ENCODE data around the gene PPARD.

The PPARD gene

GRCh38 chr6:35396991-35397390 is 54.6 kb downstream of the PPARD start:
- H2AK5ac ChIP-seq (ENCODE audit: low read length, severe bottlenecking), result no peak overlapping the region

DNA sequence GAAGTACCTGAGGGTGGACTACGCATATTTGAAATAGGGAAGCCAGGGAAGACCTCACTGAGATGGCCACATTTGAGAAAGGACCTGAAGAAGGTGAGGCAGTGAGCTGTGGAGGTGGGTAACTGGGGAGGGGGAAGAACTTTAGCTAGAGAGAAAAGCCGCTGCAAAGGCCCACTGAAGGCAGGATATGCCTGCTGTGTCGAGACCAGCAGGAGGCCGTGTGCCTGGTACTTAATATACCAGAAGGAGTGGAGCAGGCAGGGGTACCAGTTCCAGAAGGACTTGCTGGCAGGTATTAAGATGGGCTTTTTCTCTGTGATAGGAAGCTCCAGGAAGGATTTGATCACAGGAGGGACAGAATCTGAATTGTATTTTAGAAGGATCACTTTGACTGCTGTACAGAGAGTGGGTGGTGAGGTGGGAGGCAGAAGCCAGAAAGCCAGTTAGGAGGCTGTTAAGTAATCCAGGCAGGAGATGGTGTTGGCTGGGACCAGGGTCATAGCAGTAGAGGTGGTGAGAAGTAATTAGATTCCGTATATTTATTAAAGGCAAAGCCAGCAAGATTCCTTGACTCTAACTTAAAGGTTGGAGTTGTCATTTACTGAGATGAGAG is 55.6 kb downstream of the PPARD start:
- Histone ChIP-seq H3K9ac (ENCODE audit: low read length) (no peak overlapping the region), H3K18ac (ENCODE audit: low read depth in 1 of 2, low read length in 2 of 2) (no peak overlapping the region), H2BK15ac (ENCODE audit: low read depth, poor library complexity, severe bottlenecking) (no peak overlapping the region), H3K4me1 (ENCODE audit: control insufficient read depth, insufficient read depth, low read depth, low read length) (peaks cover 21% of the 10 kb centered on the region), H4K91ac (ENCODE audit: low read length) (no peak overlapping the region), H3K14ac (ENCODE audit: low read length in 2 of 2) (no peak overlapping the region), H2BK12ac (ENCODE audit: low read length in 2 of 2) (no peak overlapping the region), H3K27ac (ENCODE audit: low read length, poor library complexity, severe bottlenecking) (no peak overlapping the region), H2BK120ac (ENCODE audit: low read depth, low read length) (no peak overlapping the region), H3K36me3 (ENCODE audit: control insufficient read depth in 1 of 2, insufficient read depth in 2 of 2, low read depth in 1 of 2, low read length in 2 of 2) (peaks cover 2 to 3% of the 10 kb centered on the region in 2 experiments), H3K4me2 (ENCODE audit: low read length, poor library complexity, severe bottlenecking) (no peak overlapping the region), H2AK5ac (ENCODE audit: low read length, severe bottlenecking) (no peak overlapping the region), H3K79me1 (replicated peaks; ENCODE audit: low read length, poor library complexity, severe bottlenecking) (peaks cover 20% of the 10 kb centered on the region), H2BK5ac (ENCODE audit: low read depth, low read length, poor library complexity, severe bottlenecking) (no peak overlapping the region), H2AFZ (ENCODE audit: low read depth, low read length) (no peak overlapping the region), H3K4ac (ENCODE audit: low read depth in 1 of 2, low read length in 2 of 2) (no peak overlapping the region), H4K8ac (ENCODE audit: low read length) (no peak overlapping the region), H3K23ac (ENCODE audit: low read length in 2 of 2) (no peak overlapping the region), H3K9me3 (ENCODE audit: control insufficient read depth, low read length) (no peaks in the 10 kb centered on the region), H3K27me3 (ENCODE audit: control insufficient read depth in 1 of 2, insufficient read depth in 1 of 2, low read length in 2 of 2) (no peaks in the 10 kb centered on the region), H3K4me3 (ENCODE audit: insufficient read depth in 1 of 2, low read depth in 1 of 2, low read length in 2 of 2) (no peak overlapping the region)
- DNase-seq, result no peak
- WGBS, result 93% methylated on average over 5 of the region's 5 CpGs

More at GRCh38 chr6:35396991-35397390, 54.6 kb downstream of the PPARD start:
- H3K4me2 ChIP-seq (ENCODE audit: low read length, poor library complexity, severe bottlenecking), result no peak overlapping the region
- no peak overlapping the region for H2BK120ac ChIP-seq (ENCODE audit: low read depth, low read length)
- no peak overlapping the region for H2AFZ ChIP-seq (ENCODE audit: low read depth, low read length)
- WGBS, result 59% methylated on average over 3 of the region's 5 CpGs
- H2BK12ac ChIP-seq (ENCODE audit: low read length in 2 of 2), result no peak overlapping the region
- no peak overlapping the region for H2BK15ac ChIP-seq (ENCODE audit: low read depth, poor library complexity, severe bottlenecking)
- H3K4ac ChIP-seq (ENCODE audit: low read depth in 1 of 2, low read length in 2 of 2), result no peak overlapping the region
- no peak overlapping the region for H3K18ac ChIP-seq (ENCODE audit: low read depth in 1 of 2, low read length in 2 of 2)
- H2BK5ac ChIP-seq (ENCODE audit: low read depth, low read length, poor library complexity, severe bottlenecking), result no peak overlapping the region
- H3K36me3 ChIP-seq (ENCODE audit: control insufficient read depth in 1 of 2, insufficient read depth in 2 of 2, low read depth in 1 of 2, low read length in 2 of 2), result peaks cover 3 to 7% of the 10 kb centered on the region in 2 experiments
- peaks cover 25% of the 10 kb centered on the region for H3K79me1 ChIP-seq (replicated peaks; ENCODE audit: low read length, poor library complexity, severe bottlenecking)
- H3K14ac ChIP-seq (ENCODE audit: low read length in 2 of 2), result peak overlapping the region in 1 of 2 experiments; percentile 69
- H4K8ac ChIP-seq (ENCODE audit: low read length), result no peak overlapping the region
- no peak overlapping the region for H3K23ac ChIP-seq (ENCODE audit: low read length in 2 of 2)
- H3K27ac ChIP-seq (ENCODE audit: low read length, poor library complexity, severe bottlenecking), result no peak overlapping the region
- no peak overlapping the region for H4K91ac ChIP-seq (ENCODE audit: low read length)
- no peaks in the 10 kb centered on the region for H3K27me3 ChIP-seq (ENCODE audit: control insufficient read depth in 1 of 2, insufficient read depth in 1 of 2, low read length in 2 of 2)
- H3K4me3 ChIP-seq (ENCODE audit: insufficient read depth in 1 of 2, low read depth in 1 of 2, low read length in 2 of 2), result no peak overlapping the region
- peaks cover 19% of the 10 kb centered on the region for H3K4me1 ChIP-seq (ENCODE audit: control insufficient read depth, insufficient read depth, low read depth, low read length)
- DNase-seq, result no peak
- H3K9ac ChIP-seq (ENCODE audit: low read length), result no peak overlapping the region
- H3K9me3 ChIP-seq (ENCODE audit: control insufficient read depth, low read length), result no peaks in the 10 kb centered on the region

DNA sequence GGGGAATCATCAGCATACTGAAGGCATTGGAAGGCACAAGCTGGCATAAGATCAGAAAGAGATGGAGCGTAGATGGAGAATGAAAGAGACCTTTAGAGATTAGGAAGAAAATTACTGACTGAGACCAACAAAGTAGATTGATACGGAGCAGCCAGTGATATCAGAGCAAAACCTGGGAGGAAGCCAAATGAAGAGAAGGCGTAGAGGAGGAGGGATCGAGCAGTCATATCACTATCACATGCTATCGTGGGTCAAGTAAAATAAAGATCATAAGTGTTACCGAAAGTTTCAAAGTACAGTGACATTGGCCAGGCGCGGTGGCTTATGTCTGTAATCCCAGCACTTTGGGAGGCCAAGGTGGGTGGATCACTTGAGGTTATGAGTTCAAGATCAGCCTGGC is 56.2 kb downstream of the PPARD start:
- Histone ChIP-seq H3K4me3 (ENCODE audit: insufficient read depth in 1 of 2, low read depth in 1 of 2, low read length in 2 of 2) (no peak overlapping the region), H4K91ac (ENCODE audit: low read length) (no peak overlapping the region), H2BK12ac (ENCODE audit: low read length in 2 of 2) (no peak overlapping the region), H3K79me1 (replicated peaks; ENCODE audit: low read length, poor library complexity, severe bottlenecking) (peaks cover 23% of the 10 kb centered on the region), H2AFZ (ENCODE audit: low read depth, low read length) (no peak overlapping the region), H3K14ac (ENCODE audit: low read length in 2 of 2) (no peak overlapping the region), H3K27ac (ENCODE audit: low read length, poor library complexity, severe bottlenecking) (no peak overlapping the region), H2AK5ac (ENCODE audit: low read length, severe bottlenecking) (no peak overlapping the region), H3K9ac (ENCODE audit: low read length) (no peak overlapping the region), H3K23ac (ENCODE audit: low read length in 2 of 2) (no peak overlapping the region), H3K27me3 (ENCODE audit: control insufficient read depth in 1 of 2, insufficient read depth in 1 of 2, low read length in 2 of 2) (no peaks in the 10 kb centered on the region), H2BK5ac (ENCODE audit: low read depth, low read length, poor library complexity, severe bottlenecking) (no peak overlapping the region), H3K18ac (ENCODE audit: low read depth in 1 of 2, low read length in 2 of 2) (no peak overlapping the region), H4K8ac (ENCODE audit: low read length) (no peak overlapping the region), H2BK120ac (ENCODE audit: low read depth, low read length) (no peak overlapping the region), H3K4me2 (ENCODE audit: low read length, poor library complexity, severe bottlenecking) (no peak overlapping the region), H3K36me3 (ENCODE audit: control insufficient read depth in 1 of 2, insufficient read depth in 2 of 2, low read depth in 1 of 2, low read length in 2 of 2) (peaks cover 2 to 3% of the 10 kb centered on the region in 2 experiments), H3K9me3 (ENCODE audit: control insufficient read depth, low read length) (no peaks in the 10 kb centered on the region), H3K4ac (ENCODE audit: low read depth in 1 of 2, low read length in 2 of 2) (no peak overlapping the region), H2BK15ac (ENCODE audit: low read depth, poor library complexity, severe bottlenecking) (no peak overlapping the region), H3K4me1 (ENCODE audit: control insufficient read depth, insufficient read depth, low read depth, low read length) (peaks cover 23% of the 10 kb centered on the region)
- 97% methylated on average over 8 of the region's 8 CpGs for WGBS
- DNase-seq, result no peak

DNA sequence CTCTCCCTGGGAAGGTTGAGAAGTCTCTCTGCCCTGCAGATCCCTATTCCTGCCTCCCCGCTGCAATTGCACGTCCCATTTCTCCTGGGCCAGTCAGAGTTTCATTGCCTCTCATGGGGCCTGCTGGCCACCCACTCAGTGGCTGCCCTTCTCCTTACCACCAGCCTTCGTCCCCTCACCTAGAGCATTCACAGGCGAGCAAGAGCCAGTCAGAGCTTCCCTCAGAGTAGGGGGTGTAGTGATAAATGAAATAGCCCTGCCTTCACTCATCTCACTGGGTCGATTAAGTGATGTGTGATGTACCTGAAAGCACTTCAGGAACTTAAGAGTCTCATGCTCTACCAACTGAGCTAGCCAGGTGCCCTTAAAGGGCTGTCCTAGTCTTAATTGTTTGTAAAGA is 57.8 kb downstream of the PPARD start:
- DNase-seq, result no peak
- H2BK15ac ChIP-seq (ENCODE audit: low read depth, poor library complexity, severe bottlenecking), result no peak overlapping the region
- H3K4me3 ChIP-seq (ENCODE audit: insufficient read depth in 1 of 2, low read depth in 1 of 2, low read length in 2 of 2), result no peak overlapping the region
- no peak overlapping the region for H2AFZ ChIP-seq (ENCODE audit: low read depth, low read length)
- no peak overlapping the region for H2BK5ac ChIP-seq (ENCODE audit: low read depth, low read length, poor library complexity, severe bottlenecking)
- H2BK12ac ChIP-seq (ENCODE audit: low read length in 2 of 2), result no peak overlapping the region
- H3K27me3 ChIP-seq (ENCODE audit: control insufficient read depth in 1 of 2, insufficient read depth in 1 of 2, low read length in 2 of 2), result no peaks in the 10 kb centered on the region
- H3K79me1 ChIP-seq (replicated peaks; ENCODE audit: low read length, poor library complexity, severe bottlenecking), result peaks cover 32% of the 10 kb centered on the region
- no peaks in the 10 kb centered on the region for H3K9me3 ChIP-seq (ENCODE audit: control insufficient read depth, low read length)
- H3K18ac ChIP-seq (ENCODE audit: low read depth in 1 of 2, low read length in 2 of 2), result no peak overlapping the region
- H3K4me2 ChIP-seq (ENCODE audit: low read length, poor library complexity, severe bottlenecking), result no peak overlapping the region
- no peak overlapping the region for H4K8ac ChIP-seq (ENCODE audit: low read length)
- H2AK5ac ChIP-seq (ENCODE audit: low read length, severe bottlenecking), result no peak overlapping the region
- no peak overlapping the region for H3K9ac ChIP-seq (ENCODE audit: low read length)
- H3K23ac ChIP-seq (ENCODE audit: low read length in 2 of 2), result no peak overlapping the region
- 100% methylated on average over 2 of the region's 5 CpGs for WGBS
- no peak overlapping the region for H3K14ac ChIP-seq (ENCODE audit: low read length in 2 of 2)
- peaks cover 23% of the 10 kb centered on the region for H3K4me1 ChIP-seq (ENCODE audit: control insufficient read depth, insufficient read depth, low read depth, low read length)
- H4K91ac ChIP-seq (ENCODE audit: low read length), result no peak overlapping the region
- H3K36me3 ChIP-seq (ENCODE audit: control insufficient read depth in 1 of 2, insufficient read depth in 2 of 2, low read depth in 1 of 2, low read length in 2 of 2), result peaks cover 2 to 3% of the 10 kb centered on the region in 2 experiments
- H3K27ac ChIP-seq (ENCODE audit: low read length, poor library complexity, severe bottlenecking), result no peak overlapping the region
- H2BK120ac ChIP-seq (ENCODE audit: low read depth, low read length), result no peak overlapping the region
- H3K4ac ChIP-seq (ENCODE audit: low read depth in 1 of 2, low read length in 2 of 2), result no peak overlapping the region
